GM13976 (cell line): ENCODE results near the gene DSCAML1.

ENCODE experiments used
- DNase-seq: peaks from one replicate; pipeline ENCODE4 v3.0.0; 2012; ENCODE audit warnings: low spot score
- CTCF ChIP-seq: IDR thresholded peaks from 2 replicates; pipeline ENCODE4 v1.5.1; 2012; ENCODE audit warnings: borderline replicate concordance, mild to moderate bottlenecking; ENCODE audit not compliant: insufficient read depth; ENCODE audit errors: extremely low read depth, missing control alignments, control extremely low read depth
- in situ Hi-C: fragments of 300-500 bp; cut with MboI; formaldehyde crosslinking; loops from one replicate; pipeline ENCODE4 v1.12.0; 2022; ENCODE audit warnings: low sequenced_read_pairs, mixed read lengths, inconsistent platforms; ENCODE audit not compliant: unreplicated experiment

DSCAML1 gene

GRCh38 chr11:117668321-117668751, 128.7 kb downstream of the DSCAML1 start:
- TF ChIP-seq CTCF: no peak
- in situ Hi-C loops: no loop called here
- DNase-seq: no peak

GRCh38 chr11:117664897-117665296, 132.1 kb downstream of the DSCAML1 start:
- in situ Hi-C loops: no loop called here
- DNase-seq: no peak
- TF ChIP-seq CTCF: no peak

GRCh38 chr11:117663821-117664220, 133.2 kb downstream of the DSCAML1 start:
- TF ChIP-seq CTCF: no peak
- DNase-seq: no peak
- in situ Hi-C loops: no loop called here

- in situ Hi-C loops: no loop called here
- TF ChIP-seq CTCF: no peak
- no peak for DNase-seq
These were observed 133.6 kb downstream of the DSCAML1 start for GRCh38 chr11:117663414-117663813.

GRCh38 chr11:117662671-117663269, 134.2 kb downstream of the DSCAML1 start:
- DNase-seq: no peak
- in situ Hi-C loops: no loop called here
- no peak for TF ChIP-seq CTCF

- DNase-seq: no peak
- in situ Hi-C loops: no loop called here
- no peak for TF ChIP-seq CTCF
These were observed 134.8 kb downstream of the DSCAML1 start for GRCh38 chr11:117662255-117662654.
